ENCODE data around the gene SGK1. TPM values are rescaled to one million over a fixed set of nuclear protein-coding genes. Genes with fewer than 3 reads are reported as not detected.

The SGK1 gene
- total and polyA plus RNA-seq, 10 of the 15 experiments (the other 5 are each of a cell fraction or from before 2014, with no cell fraction given), result 0.62 to 5.1 (median 2.9) TPM

- no peaks in the 10 kb centered on the region for H3K27me3 ChIP-seq (replicated peaks in 1 of 2; ENCODE audit: control insufficient read depth in 2 of 2, insufficient read depth in 2 of 2, low read length in 1 of 2)
- RAD21 ChIA-PET (ENCODE audit: unreplicated experiment), result interaction anchor here (0.6 kb wide), 1 partner anchor 139 kb away, joined by 3 read pairs; no protein-coding TSS in a partner anchor
- no TSS peak for BruUV-seq (replicated peaks)
- no peak for FAIRE-seq
- intact Hi-C loops (cut with micrococcal nuclease; ENCODE audit: unreplicated experiment), result no loop called here
- 47% methylated on average over 5 of the region's 5 CpGs for WGBS (ENCODE audit: insufficient coverage, insufficient replicate concordance, low lambda C conversion rate, missing lambda C conversion rate)
- H3K27ac ChIP-seq (ENCODE audit: control insufficient read depth, insufficient read depth), result no peak overlapping the region
- no peaks in the 10 kb centered on the region for H3K9me3 ChIP-seq (replicated peaks; ENCODE audit: control insufficient read depth, insufficient read depth, low read length)
- DNase-seq (ENCODE audit: low read depth, low spot score), result no peak
- POLR2A ChIA-PET, result no interaction called here
- no peaks in the 10 kb centered on the region for H4K20me1 ChIP-seq (ENCODE audit: control insufficient read depth, insufficient read depth)
- H2AFZ ChIP-seq (ENCODE audit: control insufficient read depth, low read depth, low read length), result no peak overlapping the region
- no peak overlapping the region for H3K9ac ChIP-seq (ENCODE audit: control insufficient read depth, insufficient read depth, low read length)
- H3K4me1 ChIP-seq (ENCODE audit: control insufficient read depth, insufficient read depth, low read length), result no peaks in the 10 kb centered on the region
- no peaks in the 10 kb centered on the region for H3K36me3 ChIP-seq (ENCODE audit: control insufficient read depth in 2 of 2, insufficient read depth in 2 of 2, low read length in 1 of 2)
- H3K4me2 ChIP-seq (ENCODE audit: control insufficient read depth, insufficient read depth), result no peak overlapping the region
- no peak for TF ChIP-seq NFXL1 (IDR thresholded peaks at IDR 0.05; ENCODE audit: borderline replicate concordance)
- no peak for TF ChIP-seq E4F1 (IDR thresholded peaks at IDR 0.05; ENCODE audit: borderline replicate concordance, partially characterized antibody)
- TF ChIP-seq POLR2A (IDR thresholded peaks at IDR 0.05; ENCODE audit: low read depth, low read length), result no peak
- TF ChIP-seq RCOR1 (conservative IDR thresholded peaks at IDR 0.05; ENCODE audit: low read depth, low read length), result no peak
- no peak for TF ChIP-seq RELA (IDR thresholded peaks at IDR 0.05; ENCODE audit: borderline replicate concordance, partially characterized antibody)
- no peak for TF ChIP-seq SREBF1 (IDR thresholded peaks at IDR 0.05; ENCODE audit: low read length)
- no peak for TF ChIP-seq KAT2A (conservative IDR thresholded peaks at IDR 0.05; ENCODE audit: control insufficient read depth, low read depth, low read length)
- TF ChIP-seq ZNF274 (IDR thresholded peaks at IDR 0.05; ENCODE audit: insufficient read depth, insufficient read length), result no peak
- TF ChIP-seq JUNB (IDR thresholded peaks at IDR 0.05), result no peak
- no peak for TF ChIP-seq RBBP5 (conservative IDR thresholded peaks at IDR 0.05)
- no peak for TF ChIP-seq NFYA (IDR thresholded peaks at IDR 0.05; ENCODE audit: borderline replicate concordance, low read depth, low read length)
- TF ChIP-seq IRF5 (IDR thresholded peaks at IDR 0.05; ENCODE audit: borderline replicate concordance), result no peak
- no peak for TF ChIP-seq STAT1 (conservative IDR thresholded peaks at IDR 0.05)
- TF ChIP-seq GATAD2B (conservative IDR thresholded peaks at IDR 0.05; ENCODE audit: low read depth), result no peak
- no peak for TF ChIP-seq SREBF2 (IDR thresholded peaks at IDR 0.05; ENCODE audit: low read length)
- no peak for TF ChIP-seq YY1 (IDR thresholded peaks at IDR 0.05; ENCODE audit: low read depth, low read length)
- TF ChIP-seq E2F4 (IDR thresholded peaks at IDR 0.05; ENCODE audit: low read depth, low read length), result no peak
- TF ChIP-seq MTA3 (IDR thresholded peaks at IDR 0.05; ENCODE audit: borderline replicate concordance, low read length), result no peak
- TF ChIP-seq NR2F1 (conservative IDR thresholded peaks at IDR 0.05), result no peak
- in situ Hi-C loops (cut with MboI), result no loop called here
- peak; percentile 63; the same call in 2 of the 3 replicates for ATAC-seq
- no peaks in the 10 kb centered on the region for H3K79me2 ChIP-seq (ENCODE audit: control insufficient read depth, insufficient read depth, low read length)
- CTCF ChIA-PET, result interaction anchor here (0.9 to 4.0 kb wide), 4 partner anchors 11 to 795 kb away, joined by 3 to 21 read pairs (median 7); no protein-coding TSS in a partner anchor
- H3K4me3 ChIP-seq, result no peak overlapping the region
- SMC1A ChIA-PET (ENCODE audit: uncharacterized antibody, unreplicated experiment), result interaction anchor here (0.5 to 1.6 kb wide), 3 partner anchors 19 to 1768 kb away, joined by 3 to 4 read pairs (median 3); no protein-coding TSS in a partner anchor
Observed at GRCh38 chr6:134145786-134146185, 172.1 kb downstream of the SGK1 start.
